HG02678 (cell line): ENCODE measurements around the gene VPS18.

Experiments used
- ATAC-seq: cut with Tn5 transposase; IDR thresholded peaks from one replicate; pipeline ENCODE4 v1.9.1; 2021; ENCODE audit warnings: mild to moderate bottlenecking, moderate library complexity; ENCODE audit not compliant: unreplicated experiment

VPS18 gene

GRCh38 chr15:40934457-40934856, 40.2 kb downstream of the VPS18 start:
- ATAC-seq = no peak

DNA sequence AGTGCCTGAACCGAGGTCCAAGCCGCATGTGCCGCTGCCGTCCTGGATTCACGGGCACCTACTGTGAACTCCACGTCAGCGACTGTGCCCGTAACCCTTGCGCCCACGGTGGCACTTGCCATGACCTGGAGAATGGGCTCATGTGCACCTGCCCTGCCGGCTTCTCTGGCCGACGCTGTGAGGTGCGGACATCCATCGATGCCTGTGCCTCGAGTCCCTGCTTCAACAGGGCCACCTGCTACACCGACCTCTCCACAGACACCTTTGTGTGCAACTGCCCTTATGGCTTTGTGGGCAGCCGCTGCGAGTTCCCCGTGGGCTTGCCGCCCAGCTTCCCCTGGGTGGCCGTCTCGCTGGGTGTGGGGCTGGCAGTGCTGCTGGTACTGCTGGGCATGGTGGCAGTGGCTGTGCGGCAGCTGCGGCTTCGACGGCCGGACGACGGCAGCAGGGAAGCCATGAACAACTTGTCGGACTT, 42.0 kb downstream of the VPS18 start:
- ATAC-seq = no peak

GRCh38 chr15:40936709-40937666, 42.7 kb downstream of the VPS18 start:
- no peak for ATAC-seq

- no peak for ATAC-seq
These were observed 43.7 kb downstream of the VPS18 start for GRCh38 chr15:40937762-40938535.

DNA sequence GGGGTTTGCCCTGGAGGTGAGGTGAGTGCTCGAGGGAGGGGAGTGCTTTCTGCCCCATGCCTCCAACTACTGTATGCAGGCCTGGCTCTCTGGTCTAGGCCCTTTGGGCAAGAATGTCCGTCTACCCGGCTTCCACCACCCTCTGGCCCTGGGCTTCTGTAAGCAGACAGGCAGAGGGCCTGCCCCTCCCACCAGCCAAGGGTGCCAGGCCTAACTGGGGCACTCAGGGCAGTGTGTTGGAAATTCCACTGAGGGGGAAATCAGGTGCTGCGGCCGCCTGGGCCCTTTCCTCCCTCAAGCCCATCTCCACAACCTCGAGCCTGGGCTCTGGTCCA, 44.3 kb downstream of the VPS18 start:
- no peak for ATAC-seq

DNA sequence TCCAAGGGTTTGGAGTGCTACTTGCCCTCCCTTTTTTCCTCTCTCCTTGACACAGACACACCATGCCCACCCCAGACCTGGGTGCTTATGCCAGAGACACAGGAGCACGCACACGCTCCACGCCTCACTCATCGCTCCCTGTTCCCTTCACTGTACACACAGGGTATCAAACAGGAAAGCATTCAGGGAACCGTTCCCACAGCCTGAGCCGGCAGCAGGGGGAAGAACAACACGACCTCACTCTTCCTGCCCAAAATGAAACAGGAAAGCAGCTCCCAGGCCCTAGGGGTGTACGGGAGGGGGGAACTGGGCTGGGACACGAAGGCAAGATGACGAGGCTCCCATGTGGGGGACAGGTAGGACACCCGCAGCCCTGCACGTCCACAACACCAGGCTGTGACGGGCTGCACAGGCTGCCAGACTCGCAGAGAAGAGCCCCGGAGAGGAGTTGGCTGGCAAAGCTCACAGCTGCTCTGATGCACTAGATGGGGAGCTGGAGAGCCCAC, 46.1 kb downstream of the VPS18 start:
- ATAC-seq = no peak

DNA sequence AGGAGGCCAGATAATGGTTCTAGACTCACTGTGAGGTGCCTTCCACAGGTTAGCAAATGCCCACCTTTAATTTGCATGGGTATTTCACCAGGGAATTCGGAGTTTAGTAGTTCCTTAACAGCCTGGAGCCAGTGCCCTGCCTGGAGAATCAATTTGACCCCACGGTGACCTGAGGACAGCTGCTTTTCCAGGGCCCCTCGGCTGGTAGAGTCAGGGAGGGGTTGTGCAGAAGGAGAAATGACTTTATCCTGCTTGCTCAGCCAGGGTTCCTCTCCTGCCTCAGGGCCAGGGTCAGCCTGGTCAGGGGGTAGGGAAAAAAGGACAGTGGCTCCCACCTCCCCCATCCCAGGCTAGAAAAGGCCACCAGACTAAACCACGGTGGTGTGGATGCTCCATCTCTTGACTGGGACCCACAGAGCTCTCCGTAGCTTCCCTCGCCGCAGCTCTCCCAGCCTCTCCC, 46.8 kb downstream of the VPS18 start:
- ATAC-seq = no peak

GRCh38 chr15:40941528-40942336, 47.5 kb downstream of the VPS18 start:
- ATAC-seq = peak; percentile 75

DNA sequence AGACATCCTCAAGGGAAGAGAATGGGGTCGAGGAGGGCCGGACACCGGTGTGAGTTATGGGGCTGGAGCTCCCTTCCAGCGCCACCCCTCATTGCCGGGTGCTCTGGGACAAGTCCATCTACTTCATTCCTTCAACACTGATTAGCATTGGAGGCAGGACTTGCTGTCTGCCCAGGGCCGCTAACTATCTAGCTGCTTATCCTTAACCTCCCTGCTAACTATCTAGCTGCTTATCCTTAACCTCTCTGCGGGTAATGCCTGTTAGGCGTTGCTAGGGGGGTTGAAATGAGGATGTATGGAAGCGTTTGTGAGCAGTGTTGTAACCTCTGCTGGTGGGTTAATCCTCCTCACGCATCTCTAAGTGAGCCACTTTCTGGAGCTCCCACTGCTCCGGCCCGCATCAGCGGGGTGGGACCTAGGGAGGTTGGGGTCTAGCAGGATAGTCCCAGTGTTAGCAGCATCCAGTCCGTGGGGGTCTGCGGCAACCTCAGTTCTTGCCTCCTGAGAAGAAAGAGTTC, 48.1 kb downstream of the VPS18 start:
- ATAC-seq = peak; percentile 15

DNA sequence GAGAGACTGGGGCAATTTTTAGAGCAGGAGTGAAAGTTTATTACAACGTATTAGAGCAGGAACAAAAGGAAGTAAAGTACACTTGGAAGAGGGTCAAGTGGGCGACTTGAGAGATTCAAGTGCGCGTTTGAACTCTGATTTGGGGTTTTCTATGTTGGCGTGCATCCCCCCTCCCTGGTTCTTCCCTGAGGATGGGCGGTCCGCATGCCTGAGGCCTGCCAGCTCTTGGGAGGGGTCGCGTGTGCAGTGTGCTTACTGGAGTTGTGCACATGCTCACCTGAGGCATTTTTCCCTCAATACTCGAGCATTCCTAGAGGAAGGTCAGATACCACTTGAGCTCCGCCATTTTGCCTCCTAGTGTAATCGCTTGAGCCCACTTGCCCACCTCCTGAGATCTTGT, 48.6 kb downstream of the VPS18 start:
- no peak for ATAC-seq

DNA sequence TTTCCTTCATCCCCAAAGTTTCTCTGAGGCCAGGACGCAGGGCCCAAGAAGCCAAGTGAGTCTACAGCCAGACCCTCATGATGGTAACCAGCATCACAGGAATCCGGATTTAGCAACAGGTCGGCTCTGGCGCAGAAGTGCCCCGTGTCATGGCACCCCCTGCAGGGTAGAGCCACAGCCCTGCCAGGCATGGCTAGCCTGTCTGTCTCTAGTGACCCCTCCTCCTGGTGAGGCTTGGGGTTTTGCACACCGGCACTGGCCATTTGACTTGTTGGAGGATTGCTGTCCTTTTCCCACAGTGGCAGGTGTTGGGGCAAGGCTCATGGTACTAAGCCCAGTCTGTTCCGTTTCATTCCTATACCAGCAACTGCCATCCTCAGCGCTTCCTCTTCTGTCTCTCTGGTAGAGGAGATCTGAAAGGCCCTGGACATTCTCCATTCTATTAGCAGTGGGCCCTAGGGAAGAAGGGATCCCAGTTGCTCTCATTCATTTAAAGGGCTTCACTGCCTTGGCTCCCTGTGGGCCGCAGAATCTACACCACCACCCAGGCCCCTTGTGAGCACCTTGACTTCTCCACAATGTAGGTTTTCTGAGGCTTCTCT, 49.6 kb downstream of the VPS18 start:
- ATAC-seq = no peak

GRCh38 chr15:40944510-40945296, 50.5 kb downstream of the VPS18 start:
- ATAC-seq = no peak

DNA sequence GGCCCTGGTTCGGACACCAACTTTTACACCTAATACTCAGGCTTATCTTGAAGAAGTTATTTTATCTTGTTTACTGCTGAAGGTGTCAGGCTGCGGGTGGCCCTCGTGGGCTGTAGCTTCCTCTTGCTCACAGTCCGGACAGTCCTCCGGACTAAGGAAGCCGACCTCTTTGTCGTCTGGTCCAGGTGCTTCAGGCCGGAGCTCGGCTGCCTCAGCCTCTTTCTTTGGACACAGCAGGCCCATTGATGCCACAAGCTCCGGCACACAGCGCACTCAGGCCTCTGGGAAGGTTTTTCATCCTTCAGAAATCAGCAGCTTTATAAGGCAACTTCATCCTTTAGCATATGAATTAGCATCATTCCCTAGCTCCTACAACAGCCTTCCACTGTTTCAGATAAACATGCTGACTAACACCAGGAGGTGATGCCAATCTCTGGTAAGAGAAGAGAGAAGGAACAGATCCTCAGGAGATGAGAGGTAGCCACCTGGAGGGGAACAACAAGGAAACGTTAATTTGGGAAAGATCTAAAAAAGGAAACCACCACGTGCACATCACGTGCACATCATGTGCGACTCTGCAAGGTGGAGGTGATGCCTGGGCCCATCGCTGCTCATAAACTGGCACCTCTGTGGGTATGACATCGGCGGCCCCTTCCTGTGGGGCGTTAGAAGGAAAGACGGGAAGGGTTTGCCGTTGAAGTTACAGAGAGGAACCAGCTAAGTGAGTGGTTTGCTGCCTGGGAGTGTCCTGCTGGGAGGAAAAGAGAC, 54.6 kb downstream of the VPS18 start:
- ATAC-seq = no peak

- no peak for ATAC-seq
These were observed 55.5 kb downstream of the VPS18 start for GRCh38 chr15:40949756-40950207.

- ATAC-seq = no peak
These were observed 57.5 kb downstream of the VPS18 start for GRCh38 chr15:40951764-40952163.

DNA sequence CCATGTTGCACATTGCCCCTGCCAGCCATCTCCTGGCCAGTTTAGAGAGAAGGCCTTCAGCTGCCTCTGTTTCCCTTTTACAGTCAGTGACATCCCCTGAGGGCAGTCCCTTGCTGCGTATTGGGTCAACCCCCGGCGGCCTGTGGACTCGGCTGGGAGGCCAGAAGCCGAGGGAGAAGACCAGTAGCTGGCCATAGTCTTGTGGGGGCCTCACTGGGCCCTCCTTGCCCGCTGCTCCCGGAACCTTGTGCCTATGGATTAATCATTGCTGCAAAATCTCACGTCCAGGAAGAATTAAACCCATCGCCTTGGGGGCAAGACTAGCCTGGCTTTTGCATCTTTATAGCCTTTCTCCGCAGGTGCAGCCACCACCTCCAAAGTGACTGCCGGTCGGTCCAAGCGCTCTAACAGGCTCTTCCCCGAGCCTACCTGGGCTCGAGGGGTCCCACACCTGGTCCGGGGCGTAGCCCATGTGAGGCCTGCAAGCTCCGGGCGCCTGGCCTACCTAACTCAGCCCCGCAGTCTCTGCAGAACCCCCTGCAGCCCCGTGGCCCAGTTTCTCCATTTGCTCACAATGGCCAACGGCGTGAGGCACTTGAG, 58.2 kb downstream of the VPS18 start:
- no peak for ATAC-seq

- peak; percentile 95 for ATAC-seq
These were observed 58.9 kb downstream of the VPS18 start, which contains the start of gene CHAC1 for GRCh38 chr15:40952901-40953712. TSS of gene CHAC1 (plus strand) at chr15:40953471. CDS start at chr15:40953584, 113 bp downstream.
